GM18909 (cell line): ENCODE results near the gene TJP3.
"Not testable (repeated sequence)": the region's sequence is repeated elsewhere in the genome, so short reads cannot be mapped to it uniquely, and the experiment has no call there.

Source experiments
- ATAC-seq: cut with Tn5 transposase; IDR thresholded peaks from one replicate; pipeline ENCODE4 v1.9.1; 2021; ENCODE audit warnings: mild to moderate bottlenecking; ENCODE audit not compliant: unreplicated experiment, poor library complexity

The TJP3 gene

GRCh38 chr19:3737487-3738205 lies 29.5 kb downstream of the TJP3 start:
- no peak for ATAC-seq

GRCh38 chr19:3738477-3739220 lies 30.5 kb downstream of the TJP3 start:
- ATAC-seq, result no peak

DNA sequence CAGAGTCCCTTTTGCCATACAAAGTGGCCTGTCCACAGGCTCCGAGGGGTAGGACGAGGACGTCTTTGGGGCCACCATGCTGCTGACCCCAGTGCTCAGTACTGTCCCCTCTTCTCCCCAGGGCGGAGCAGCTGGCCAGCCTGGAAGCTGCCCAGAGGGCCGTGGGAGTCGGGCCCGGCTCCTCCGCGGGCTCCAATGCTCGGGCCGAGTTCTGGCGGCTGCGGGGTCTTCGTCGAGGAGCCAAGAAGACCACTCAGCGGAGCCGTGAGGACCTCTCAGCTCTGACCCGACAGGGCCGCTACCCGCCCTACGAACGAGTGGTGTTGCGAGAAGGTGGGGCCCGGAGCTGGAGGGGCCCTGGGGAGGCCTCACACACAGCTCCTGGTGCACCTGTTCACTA lies 32.2 kb downstream of the TJP3 start:
- no peak for ATAC-seq

- ATAC-seq, result no peak
Measured at GRCh38 chr19:3743486-3743885, 35.3 kb downstream of the TJP3 start.

DNA sequence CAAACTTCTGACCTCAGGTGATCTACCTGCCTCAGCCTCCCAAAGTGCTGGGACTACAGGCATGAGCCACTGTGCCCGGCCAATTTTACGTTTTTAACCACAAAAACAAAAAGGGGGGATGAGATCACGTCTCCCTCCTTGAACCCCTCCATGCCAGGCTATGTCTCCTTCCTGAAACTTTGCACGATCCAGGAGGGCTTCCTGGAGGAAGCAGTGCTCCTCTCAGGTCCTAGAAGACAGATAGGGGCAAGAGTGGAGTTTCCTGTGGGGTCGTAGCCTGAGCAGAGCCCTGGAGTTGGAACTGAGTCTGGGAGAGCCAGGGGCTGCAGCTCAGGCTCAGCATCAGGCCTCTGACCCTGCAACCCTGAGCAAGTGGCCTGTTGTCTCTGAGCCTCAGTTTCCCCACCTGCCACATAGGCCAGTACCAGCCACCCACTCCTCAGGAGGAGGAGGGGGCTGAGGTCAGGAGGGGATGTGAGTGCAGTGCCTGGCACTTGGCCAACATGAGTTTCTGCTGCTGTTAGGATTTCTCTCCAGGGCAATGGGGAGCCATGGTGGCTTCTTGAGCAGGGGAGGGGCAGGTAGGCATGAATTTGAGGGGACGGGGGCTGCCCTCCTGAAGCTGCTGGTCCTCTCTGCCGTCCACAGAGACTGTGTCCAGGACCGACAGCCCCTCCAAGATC lies 37.3 kb downstream of the TJP3 start:
- no peak for ATAC-seq

GRCh38 chr19:3746371-3747056 lies 38.3 kb downstream of the TJP3 start:
- no peak for ATAC-seq

- ATAC-seq, result no peak
Measured at GRCh38 chr19:3748965-3749364, 40.8 kb downstream of the TJP3 start.

DNA sequence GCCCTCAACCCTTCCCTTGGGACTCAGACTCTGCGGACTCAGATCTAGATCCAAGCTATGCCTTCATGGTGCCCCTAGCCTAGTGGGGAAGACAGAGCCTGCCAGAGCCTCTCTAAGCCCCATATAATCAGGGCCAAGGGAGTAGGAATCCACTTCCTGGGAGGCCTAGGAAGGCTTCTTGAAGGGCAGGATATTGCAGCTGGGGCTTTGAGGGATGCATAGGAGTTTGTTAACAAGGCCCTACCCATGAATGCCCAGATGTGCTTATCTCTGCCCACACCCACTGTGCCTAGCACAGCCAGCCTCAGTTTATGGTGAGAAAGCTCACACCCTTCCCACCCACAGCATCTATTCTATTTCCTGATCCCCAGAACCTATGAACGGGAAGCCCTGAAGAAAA lies 42.0 kb downstream of the TJP3 start:
- ATAC-seq, result no peak

- no peak for ATAC-seq
Measured at GRCh38 chr19:3751236-3751635, 43.1 kb downstream of the TJP3 start.

GRCh38 chr19:3752492-3752891 lies 44.3 kb downstream of the TJP3 start:
- no peak for ATAC-seq

- no peak for ATAC-seq
Measured at GRCh38 chr19:3753631-3754410, 45.6 kb downstream of the TJP3 start.

- ATAC-seq, result not testable (repeated sequence)
Measured at GRCh38 chr19:3757705-3758104, 49.5 kb downstream of the TJP3 start.

DNA sequence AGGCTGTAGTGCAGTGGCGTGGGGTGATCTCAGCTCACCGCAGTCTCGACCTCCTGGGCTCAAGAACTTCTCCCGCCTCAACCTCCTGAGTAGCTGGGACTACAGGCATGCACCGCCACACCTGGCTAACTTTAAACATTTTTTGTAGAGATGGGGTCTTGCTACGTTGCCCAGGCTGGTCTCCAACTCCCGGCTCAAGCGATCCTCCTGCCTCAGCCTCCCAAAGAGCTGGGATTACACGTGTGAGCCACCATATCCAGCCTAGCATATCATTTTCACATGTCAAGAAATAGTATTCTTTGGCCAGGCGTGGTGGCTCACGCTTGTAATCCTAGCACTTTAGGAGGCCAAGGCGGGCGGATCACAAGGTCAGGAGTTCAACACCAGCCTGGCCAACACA lies 50.1 kb downstream of the TJP3 start:
- ATAC-seq, result not testable (repeated sequence)

GRCh38 chr19:3759482-3760254 lies 51.5 kb downstream of the TJP3 start:
- ATAC-seq, result no peak

DNA sequence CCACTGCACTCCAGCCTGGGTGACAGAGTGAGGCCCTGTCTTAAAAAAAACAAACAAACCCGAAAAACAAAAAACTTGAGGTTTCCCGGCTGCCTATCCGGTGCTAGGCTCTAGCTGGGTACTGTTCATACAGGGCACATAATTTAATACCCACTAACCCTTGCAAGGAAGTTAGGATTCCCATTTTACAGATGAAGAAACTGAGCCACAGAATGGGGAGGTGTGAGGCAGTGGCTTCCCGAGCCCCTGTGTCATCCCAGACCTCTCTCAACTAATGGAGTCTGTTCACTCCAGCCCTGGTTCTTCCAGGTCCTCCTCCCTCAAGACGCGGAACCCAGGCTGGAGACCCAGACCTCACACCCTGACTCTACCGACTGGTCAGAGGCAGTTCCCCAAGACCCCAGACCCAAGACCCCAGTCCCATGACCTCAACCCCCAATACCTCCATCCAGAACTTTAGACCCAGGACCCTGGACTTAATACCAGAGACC lies 52.7 kb downstream of the TJP3 start:
- ATAC-seq, result no peak

DNA sequence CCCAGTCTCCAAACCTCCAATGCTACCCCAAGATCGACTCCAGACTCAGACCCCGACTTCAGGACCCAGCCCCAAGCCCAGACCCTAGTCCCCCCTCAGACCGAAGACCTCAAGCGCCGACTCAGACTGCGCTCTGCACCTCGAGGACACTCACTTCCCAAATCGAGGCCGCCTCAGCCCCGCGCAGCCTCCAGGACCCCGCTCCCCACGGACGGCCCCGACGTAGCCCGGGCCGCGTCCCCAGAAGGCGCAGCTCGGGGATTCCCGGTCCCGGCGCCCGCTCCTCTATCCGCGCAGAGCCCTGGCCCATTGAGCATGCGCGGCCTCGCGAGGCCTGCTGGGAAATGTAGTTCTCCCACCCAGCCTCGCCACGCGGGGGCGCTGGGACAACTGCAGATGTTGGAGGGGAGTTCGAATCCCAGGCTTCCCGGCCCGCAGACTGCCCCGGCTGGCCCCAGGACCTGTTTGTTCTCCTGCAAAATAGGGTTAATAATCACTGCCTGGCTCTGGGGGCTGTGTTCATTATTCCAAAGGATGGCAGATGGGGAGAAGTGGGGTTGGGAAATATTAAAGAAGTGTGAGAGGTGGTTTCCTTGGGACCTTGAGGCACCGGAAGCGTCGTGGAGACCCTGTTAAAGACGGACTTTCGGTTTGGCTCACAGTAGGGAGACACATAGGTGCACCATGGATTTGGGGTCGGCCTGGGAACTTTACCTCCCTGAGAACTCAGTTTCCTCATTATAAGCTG lies 53.4 kb downstream of the TJP3 start, which contains the start of gene APBA3:
Gene APBA3, minus strand, starts transcription at position 311 of the 748 bp plus-strand sequence. CDS start 1,428 bp downstream, outside the sequence.
- peak; percentile 61 for ATAC-seq

DNA sequence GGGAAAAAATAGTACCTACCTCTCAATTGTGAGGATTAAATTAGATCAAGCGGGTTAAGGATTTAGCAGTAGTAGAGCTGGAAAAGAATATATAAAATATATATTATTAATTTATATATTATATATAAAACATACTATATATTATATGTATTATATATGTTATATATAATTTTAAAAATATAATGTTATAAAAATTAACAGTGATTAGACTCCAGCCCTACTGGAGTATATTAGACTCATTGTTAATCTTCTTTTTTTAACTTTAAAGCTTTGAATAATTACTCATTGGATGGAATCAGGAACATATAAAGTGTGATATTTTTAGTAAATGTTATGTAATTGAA lies 53.9 kb downstream of the TJP3 start:
- ATAC-seq, result no peak
